NCI-H1092 (cell line): ENCODE results near the gene PLLP.

Source experiments
- DNase-seq: peaks from one replicate; lab custom pipeline; 2025; lab: John Stamatoyannopoulos, UW

The PLLP gene

DNA sequence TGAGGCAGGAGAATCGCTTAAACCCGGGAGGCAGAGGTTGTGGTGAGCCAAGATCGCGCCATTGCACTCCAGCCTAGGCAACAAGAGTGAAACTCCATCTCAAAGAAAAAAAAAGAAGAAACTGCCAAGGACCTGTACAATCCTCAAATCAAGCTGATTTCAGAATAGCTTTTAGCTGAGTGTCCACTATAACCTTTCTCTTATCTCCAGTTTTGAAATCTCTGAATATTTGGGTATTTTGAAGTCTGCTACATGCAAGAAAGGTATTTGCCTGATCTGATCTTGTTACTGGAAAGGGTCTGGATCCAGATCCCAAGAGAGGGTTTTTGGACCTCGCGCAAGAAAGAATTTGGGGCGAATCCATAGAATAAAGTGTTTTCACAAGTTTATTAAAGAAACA is 58.5 kb downstream of the PLLP start:
- no peak for DNase-seq

DNA sequence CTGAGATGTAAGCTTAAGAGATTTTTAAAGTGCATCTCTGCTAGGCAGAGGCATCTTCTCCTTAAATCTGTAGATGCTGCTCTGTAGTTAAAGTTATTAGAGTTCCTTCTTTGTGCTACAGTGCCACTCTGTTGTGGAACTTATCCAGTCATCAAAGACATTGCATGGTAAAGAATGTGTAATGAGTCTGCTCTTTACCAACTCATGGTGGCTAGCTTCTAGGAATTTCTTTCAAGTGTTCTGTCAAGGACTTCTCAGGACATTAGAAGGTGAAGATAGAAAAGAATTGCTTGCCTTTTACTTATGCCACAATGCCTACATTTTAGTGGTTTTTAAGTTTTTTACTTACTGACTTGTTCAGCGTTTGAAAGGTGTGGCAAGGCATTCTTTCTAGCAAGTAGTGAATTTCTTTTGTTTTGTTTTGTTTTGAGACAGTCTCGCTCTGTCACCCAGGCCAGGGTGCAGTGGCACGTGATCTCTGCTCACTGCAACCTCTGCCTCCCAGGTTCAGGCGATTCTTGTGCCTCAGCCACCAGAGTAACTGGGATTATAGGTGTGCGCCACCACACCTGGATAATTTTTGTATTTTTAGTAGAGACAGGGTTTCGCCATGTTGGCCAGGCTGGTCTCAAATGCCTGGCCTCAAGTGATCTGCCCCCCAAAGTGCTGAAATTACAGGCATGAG is 59.7 kb downstream of the PLLP start:
- no peak for DNase-seq

DNA sequence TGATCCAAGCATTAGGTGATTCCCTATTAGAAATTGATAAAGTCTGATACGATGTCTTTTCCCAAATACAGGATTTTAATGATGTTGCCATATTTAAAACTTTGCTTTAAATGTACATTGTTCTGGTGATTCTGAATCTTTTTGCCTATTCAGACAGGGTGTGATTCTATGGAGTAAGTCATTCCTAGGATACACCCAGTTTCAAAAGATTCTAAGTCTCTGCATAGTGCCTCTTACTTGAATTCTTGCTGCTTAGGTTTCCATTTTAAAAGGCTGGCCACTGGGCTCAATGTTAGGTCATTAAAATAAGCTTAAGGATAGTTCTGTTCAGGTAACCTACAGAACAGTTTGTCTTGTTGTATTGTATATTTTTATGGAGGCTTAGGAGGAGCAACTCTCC is 61.4 kb downstream of the PLLP start:
- no peak for DNase-seq

DNA sequence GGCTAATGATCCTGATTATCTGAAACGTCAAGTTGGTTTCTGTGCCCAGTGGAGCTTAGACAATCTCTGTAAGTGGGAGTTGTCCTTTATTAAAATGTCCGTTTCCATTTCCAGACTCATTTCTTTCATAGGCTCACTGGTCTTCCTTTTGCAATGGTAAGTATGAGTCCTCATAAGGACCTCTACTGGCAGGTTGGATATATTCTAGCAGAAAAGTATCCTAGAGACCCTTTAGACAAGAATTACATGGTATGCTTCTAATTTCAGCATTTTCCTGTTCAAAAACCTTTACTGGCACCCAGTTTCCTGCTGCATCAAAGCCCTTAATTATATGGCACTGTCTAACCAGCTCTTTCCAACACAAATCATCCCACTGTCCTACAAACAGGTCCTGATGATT is 67.5 kb downstream of the PLLP start:
- DNase-seq: no peak

DNA sequence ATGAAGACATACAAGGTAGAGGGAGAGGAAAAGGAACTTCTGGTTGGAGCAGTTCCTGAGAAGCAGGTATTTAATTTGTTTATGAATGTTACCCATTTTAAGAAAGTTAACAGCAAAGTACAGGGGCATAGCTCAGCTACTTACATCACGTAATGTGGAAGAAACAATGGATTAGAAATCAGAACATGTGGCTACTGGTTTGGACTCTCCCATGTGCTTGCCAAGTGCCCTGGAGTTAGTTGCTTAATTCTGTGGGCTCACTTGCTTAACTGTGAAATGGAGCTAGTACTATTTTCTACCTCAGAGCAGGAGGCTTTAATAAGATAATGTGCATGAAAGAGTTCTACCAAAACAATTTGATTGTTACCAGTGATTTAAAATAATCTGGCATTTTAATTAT is 71.0 kb downstream of the PLLP start:
- no peak for DNase-seq

DNA sequence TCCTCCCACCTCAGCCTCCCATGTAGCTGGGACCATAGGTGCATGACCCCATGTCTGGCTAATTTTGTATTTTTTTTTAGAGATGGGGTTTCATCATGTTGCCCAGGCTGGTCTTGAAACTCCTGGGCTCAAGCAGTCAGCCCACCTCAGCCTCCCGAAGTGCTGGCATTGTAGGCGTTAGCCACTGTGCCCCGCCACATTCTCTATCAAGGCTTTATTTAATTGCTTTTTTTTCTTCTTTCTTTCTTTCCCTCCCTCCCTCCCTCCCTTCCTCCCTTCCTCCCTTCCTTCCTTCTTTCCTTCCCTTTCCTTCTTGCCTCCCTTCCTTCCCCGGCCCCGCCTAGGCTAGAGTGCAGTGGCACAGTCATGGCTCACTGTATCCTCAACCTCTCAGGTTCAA is 74.7 kb downstream of the PLLP start:
- no peak for DNase-seq

DNA sequence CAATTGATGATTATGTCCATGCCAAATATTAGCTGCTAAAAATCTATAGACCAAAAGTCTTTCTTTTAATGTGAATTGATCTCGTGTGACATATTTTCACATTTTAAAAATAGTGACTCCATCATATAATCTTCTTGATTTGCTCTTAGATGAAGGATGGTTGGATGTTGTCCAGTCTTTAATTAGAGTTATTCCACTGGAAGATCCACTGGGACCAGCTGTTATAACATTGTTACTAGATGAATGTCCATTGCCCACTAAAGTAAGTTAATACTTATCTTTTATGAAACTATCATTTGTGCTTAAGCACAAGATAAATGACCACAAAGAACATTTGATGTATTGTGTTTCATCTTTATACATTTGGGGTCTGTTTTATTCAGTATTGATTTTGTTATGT is 75.5 kb downstream of the PLLP start:
- no peak for DNase-seq
